Endodermal cell (in vitro differentiated cells): ENCODE data around the gene DZIP3. TPM values are rescaled to one million over a fixed set of nuclear protein-coding genes. Genes with fewer than 3 reads are reported as not detected.

ENCODE experiments used
- DNase-seq: peaks from one replicate; pipeline ENCODE4 v3.0.0-alpha.2; 2017
- H3K27ac ChIP-seq: 2 replicates; pipeline ENCODE4 v1.5.1; 2013; ENCODE audit warnings: mild to moderate bottlenecking, low read depth, low read length, moderate library complexity
- H3K27me3 ChIP-seq: 2 replicates; pipeline ENCODE4 v1.6.1; 2013; ENCODE audit warnings: mild to moderate bottlenecking, low read length, moderate library complexity; ENCODE audit not compliant: insufficient read depth, control insufficient read depth, poor library complexity, severe bottlenecking
- H3K36me3 ChIP-seq: 2 replicates; pipeline ENCODE4 v1.7.0; 2013; ENCODE audit warnings: mild to moderate bottlenecking, low read length, moderate library complexity; ENCODE audit not compliant: control insufficient read depth, insufficient read depth
- H3K4me1 ChIP-seq: one replicate; pipeline ENCODE4 v1.7.0; 2013; ENCODE audit warnings: low read length; ENCODE audit not compliant: control insufficient read depth, insufficient read depth
- H3K4me3 ChIP-seq: 2 replicates; pipeline ENCODE4 v1.5.1; 2013; ENCODE audit warnings: mild to moderate bottlenecking, low read length, moderate library complexity
- H3K9ac ChIP-seq: 2 replicates; pipeline ENCODE4 v1.6.1; 2013; ENCODE audit warnings: mild to moderate bottlenecking, low read length, moderate library complexity; ENCODE audit not compliant: poor library complexity, severe bottlenecking; ENCODE audit errors: extremely low read depth
- H3K9me3 ChIP-seq: 2 replicates; pipeline ENCODE4 v1.6.1; 2013; ENCODE audit warnings: mild to moderate bottlenecking, low read length, moderate library complexity; ENCODE audit not compliant: control insufficient read depth
- H3K27ac Mint-ChIP-seq: 2 replicates; pipeline ENCODE4 v1.8.0; 2020; ENCODE audit warnings: mixed read lengths
- H3K27me3 Mint-ChIP-seq: 2 replicates; pipeline ENCODE4 v1.8.0; 2021; ENCODE audit warnings: mild to moderate bottlenecking, mixed read lengths; ENCODE audit not compliant: insufficient read depth
- H3K36me3 Mint-ChIP-seq: 2 replicates; pipeline ENCODE4 v1.8.0; 2020; ENCODE audit warnings: low read depth, mixed read lengths
- H3K4me1 Mint-ChIP-seq: 2 replicates; pipeline ENCODE4 v1.8.0; 2020; ENCODE audit warnings: mixed read lengths
- H3K4me3 Mint-ChIP-seq: 2 replicates; pipeline ENCODE4 v1.8.0; 2020; ENCODE audit warnings: mild to moderate bottlenecking, moderate library complexity, mixed read lengths
- H3K9me3 Mint-ChIP-seq: 2 replicates; pipeline ENCODE4 v1.8.0; 2020; ENCODE audit warnings: mild to moderate bottlenecking, mixed read lengths
- WGBS, 2 experiments: methylation state at CpG; one replicate each; pipeline versions ENCODE4 v1.1.5 to v1.1.7; 2013; ENCODE audit warnings: missing lambda C conversion rate in 2 of 2, mixed read lengths in 1 of 2; ENCODE audit not compliant: insufficient coverage in 1 of 2, insufficient read length in 1 of 2; 5-methylcytosine and 5-hydroxymethylcytosine counted together
- total RNA-seq, 2 donors: library from RNA; stranded (reverse); fragmentation: NEBNext Ultra II Directional in 1 of 2; extraction: Animal tissue kit (Norgen Biotek cat#: 25700) in 1 of 2; gene quantifications; 2 replicates in 1 of 2; 3 replicates in 1 of 2; pipeline ENCODE4 v1.2.1, GENCODE V29; 2021
- TF ChIP-seq, protein P1 (sequence below): fragments of 200-600 bp; sonication (generic); conservative IDR thresholded peaks from 2 replicates; pipeline ENCODE4 v1.5.0; 2021; ENCODE audit warnings: antibody characterized with exemption, mild to moderate bottlenecking

Gene DZIP3
- total RNA-seq, 2 donors from 2014 or later: 24.2 to 40.8 TPM

DNA sequence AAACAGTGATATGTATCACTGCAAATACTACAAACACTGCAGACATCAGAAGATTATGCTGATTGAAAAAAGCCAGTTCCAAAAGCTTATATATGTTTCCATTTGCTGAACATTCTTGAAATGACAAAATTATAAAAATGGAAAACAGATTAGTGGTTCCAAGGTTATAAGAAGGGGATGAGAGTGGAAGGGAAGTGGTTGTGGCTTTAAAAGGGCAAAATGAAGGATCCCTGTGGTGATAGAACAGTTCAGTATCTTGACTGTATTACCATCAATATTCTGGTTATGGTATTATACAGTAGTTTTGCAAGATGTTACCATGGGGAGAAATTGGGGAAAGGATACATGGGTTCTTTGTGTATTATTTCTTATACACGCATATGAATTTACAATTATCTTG is 77.8 kb downstream of the DZIP3 start:
- Mint-ChIP-seq H3K36me3 (peaks cover 6% of the 10 kb centered on the region), H3K4me3 (no peak overlapping the region), H3K27ac (no peak overlapping the region), H3K27me3 (no peaks in the 10 kb centered on the region), H3K9me3 (no peaks in the 10 kb centered on the region), H3K4me1 (peaks cover 2% of the 10 kb centered on the region)
- DNase-seq: no peak
- no CpG with 5 or more reads among the region's 1 CpG for WGBS, 2 experiments
- Histone ChIP-seq H3K27me3 (no peaks in the 10 kb centered on the region), H3K4me1 (no peaks in the 10 kb centered on the region), H3K9me3 (no peaks in the 10 kb centered on the region), H3K4me3 (no peak overlapping the region), H3K9ac (no peak overlapping the region), H3K27ac (no peak overlapping the region), H3K36me3 (peaks cover 14% of the 10 kb centered on the region)
- TF ChIP-seq, protein P1, sequence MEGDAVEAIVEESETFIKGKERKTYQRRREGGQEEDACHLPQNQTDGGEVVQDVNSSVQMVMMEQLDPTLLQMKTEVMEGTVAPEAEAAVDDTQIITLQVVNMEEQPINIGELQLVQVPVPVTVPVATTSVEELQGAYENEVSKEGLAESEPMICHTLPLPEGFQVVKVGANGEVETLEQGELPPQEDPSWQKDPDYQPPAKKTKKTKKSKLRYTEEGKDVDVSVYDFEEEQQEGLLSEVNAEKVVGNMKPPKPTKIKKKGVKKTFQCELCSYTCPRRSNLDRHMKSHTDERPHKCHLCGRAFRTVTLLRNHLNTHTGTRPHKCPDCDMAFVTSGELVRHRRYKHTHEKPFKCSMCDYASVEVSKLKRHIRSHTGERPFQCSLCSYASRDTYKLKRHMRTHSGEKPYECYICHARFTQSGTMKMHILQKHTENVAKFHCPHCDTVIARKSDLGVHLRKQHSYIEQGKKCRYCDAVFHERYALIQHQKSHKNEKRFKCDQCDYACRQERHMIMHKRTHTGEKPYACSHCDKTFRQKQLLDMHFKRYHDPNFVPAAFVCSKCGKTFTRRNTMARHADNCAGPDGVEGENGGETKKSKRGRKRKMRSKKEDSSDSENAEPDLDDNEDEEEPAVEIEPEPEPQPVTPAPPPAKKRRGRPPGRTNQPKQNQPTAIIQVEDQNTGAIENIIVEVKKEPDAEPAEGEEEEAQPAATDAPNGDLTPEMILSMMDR: no peak

DNA sequence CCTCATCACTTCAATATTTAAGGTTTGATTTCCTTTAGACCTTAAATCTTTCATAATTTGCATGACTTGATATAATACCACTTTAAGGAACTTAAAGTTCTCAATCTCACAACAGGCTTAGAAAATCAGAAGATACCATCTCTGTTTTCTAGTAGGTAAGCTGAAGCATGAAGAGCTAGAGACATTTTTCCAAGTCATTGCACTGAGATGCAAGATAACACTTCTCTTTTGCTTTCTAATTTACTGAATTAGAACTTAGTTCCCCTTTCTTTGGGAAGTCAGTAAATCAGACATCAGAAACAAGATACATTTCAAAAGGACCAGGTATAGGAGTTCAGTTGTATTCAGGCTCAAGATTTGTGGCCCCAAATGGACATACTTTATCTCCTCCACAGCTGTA is 79.7 kb downstream of the DZIP3 start:
- Histone ChIP-seq H3K36me3 (peaks cover 17% of the 10 kb centered on the region), H3K9me3 (no peaks in the 10 kb centered on the region), H3K4me3 (no peak overlapping the region), H3K27ac (no peak overlapping the region), H3K4me1 (no peaks in the 10 kb centered on the region), H3K9ac (no peak overlapping the region), H3K27me3 (no peaks in the 10 kb centered on the region)
- no peaks in the 10 kb centered on the region for H3K9me3 Mint-ChIP-seq
- H3K27ac Mint-ChIP-seq: no peak overlapping the region
- TF ChIP-seq, protein P1: no peak
- H3K36me3 Mint-ChIP-seq: peaks cover 6% of the 10 kb centered on the region
- H3K27me3 Mint-ChIP-seq: no peaks in the 10 kb centered on the region
- no peak overlapping the region for H3K4me3 Mint-ChIP-seq
- DNase-seq: no peak
- peaks cover 2% of the 10 kb centered on the region for H3K4me1 Mint-ChIP-seq

DNA sequence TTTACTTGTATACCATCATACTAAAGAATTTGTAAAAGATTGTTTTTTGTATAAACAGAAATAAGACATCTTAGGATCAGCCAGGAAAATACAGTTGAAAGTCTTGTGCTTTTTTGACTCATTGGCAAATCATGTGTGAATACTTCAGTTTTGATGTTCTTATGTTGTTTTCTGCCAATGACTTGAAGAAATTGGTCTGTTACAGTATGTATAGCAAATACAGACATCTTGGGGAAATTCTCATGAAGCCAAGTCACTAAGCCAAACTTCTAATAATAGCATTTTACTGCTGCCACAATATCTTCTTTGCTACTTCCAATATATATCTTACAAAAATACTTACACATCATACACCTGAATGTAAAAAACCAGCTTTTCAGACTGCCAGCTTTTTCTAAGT is 83.2 kb downstream of the DZIP3 start:
- Mint-ChIP-seq H3K36me3 (peaks cover 13% of the 10 kb centered on the region), H3K9me3 (no peaks in the 10 kb centered on the region), H3K4me3 (no peak overlapping the region), H3K27me3 (no peaks in the 10 kb centered on the region), H3K4me1 (peaks cover 2% of the 10 kb centered on the region), H3K27ac (no peak overlapping the region)
- Histone ChIP-seq H3K9ac (no peak overlapping the region), H3K27me3 (no peaks in the 10 kb centered on the region), H3K27ac (no peak overlapping the region), H3K4me1 (no peaks in the 10 kb centered on the region), H3K9me3 (no peaks in the 10 kb centered on the region), H3K4me3 (no peak overlapping the region), H3K36me3 (peaks cover 28% of the 10 kb centered on the region)
- TF ChIP-seq, protein P1: no peak
- DNase-seq: no peak
